Measurements from ENCODE around the gene PTDSS2.

PTDSS2 gene

GRCh38 chr11:529728-530411, 79.8 kb downstream of the PTDSS2 start:
- no peak for DNase-seq (ENCODE audit: low spot score)
- no peak for FAIRE-seq

- FAIRE-seq (no peak), DNase-seq (ENCODE audit: low spot score) (no peak)
Observed at GRCh38 chr11:530960-531831, 81.1 kb downstream of the PTDSS2 start.

GRCh38 chr11:531919-532526, 81.9 kb downstream of the PTDSS2 start:
- DNase-seq (ENCODE audit: low spot score): no peak
- FAIRE-seq: no peak

GRCh38 chr11:532527-532985, 82.5 kb downstream of the PTDSS2 start:
- FAIRE-seq (no peak), DNase-seq (ENCODE audit: low spot score) (no peak)

GRCh38 chr11:532986-533585, 83.0 kb downstream of the PTDSS2 start:
- FAIRE-seq (no peak), DNase-seq (ENCODE audit: low spot score) (no peak)

GRCh38 chr11:533586-534395, 83.7 kb downstream of the PTDSS2 start:
- FAIRE-seq (no peak), DNase-seq (ENCODE audit: low spot score) (no peak)

GRCh38 chr11:534396-535209, 84.5 kb downstream of the PTDSS2 start:
- no peak for FAIRE-seq
- DNase-seq (ENCODE audit: low spot score): no peak

- no peak for FAIRE-seq
- DNase-seq (ENCODE audit: low spot score): no peak
Observed at GRCh38 chr11:535210-535518, 85.1 kb downstream of the PTDSS2 start.

GRCh38 chr11:535519-536454, 85.7 kb downstream of the PTDSS2 start, which contains the start of gene HRAS:
TSS of gene HRAS (minus strand) at chr11:535576.
- FAIRE-seq: no peak
- DNase-seq (ENCODE audit: low spot score): peak; percentile 78

GRCh38 chr11:536841-537621, 87.0 kb downstream of the PTDSS2 start, which contains the start of gene LRRC56:
TSS of gene LRRC56 (plus strand) at chr11:537527. CDS start at chr11:540685, 3,158 bp downstream.
- FAIRE-seq: no peak

GRCh38 chr11:537622-538430, 87.7 kb downstream of the PTDSS2 start:
- no peak for DNase-seq (ENCODE audit: low spot score)
- no peak for FAIRE-seq

More at GRCh38 chr11:536841-537621, 87.0 kb downstream of the PTDSS2 start, which contains the start of gene LRRC56:
- DNase-seq (ENCODE audit: low spot score): no peak

- FAIRE-seq: no peak
- DNase-seq (ENCODE audit: low spot score): no peak
Observed at GRCh38 chr11:538431-539051, 88.5 kb downstream of the PTDSS2 start.

- FAIRE-seq: no peak
- no peak for DNase-seq (ENCODE audit: low spot score)
Observed at GRCh38 chr11:539971-540481, 89.9 kb downstream of the PTDSS2 start.
